ENCODE data around the gene ELAC1.

ELAC1 gene

GRCh38 chr18:50981381-50981780 lies 13.5 kb downstream of the ELAC1 start:
- Histone ChIP-seq H3K36me3 (ENCODE audit: low read length) (no peaks in the 10 kb centered on the region), H3K4me2 (ENCODE audit: low read depth, low read length, poor library complexity, severe bottlenecking) (no peak overlapping the region), H4K20me1 (ENCODE audit: low read depth, low read length) (no peaks in the 10 kb centered on the region), H3K9ac (ENCODE audit: low read length) (no peak overlapping the region), H3F3A (ENCODE audit: insufficient read depth) (no peaks in the 10 kb centered on the region), H3K4me3 (ENCODE audit: insufficient read depth, low read length, poor library complexity, severe bottlenecking) (no peak overlapping the region), H3K9me2 (replicated peaks; ENCODE audit: insufficient read depth, low read length) (no peaks in the 10 kb centered on the region), H3K9me3 (ENCODE audit: insufficient read depth, low read length) (peaks cover 9% of the 10 kb centered on the region; the same call in 1 of the 2 replicates), H3K79me2 (ENCODE audit: insufficient read depth, low read length) (no peaks in the 10 kb centered on the region), H3K27me3 (ENCODE audit: low read length) (no peaks in the 10 kb centered on the region), H2AFZ (ENCODE audit: low read depth, low read length, severe bottlenecking) (no peak overlapping the region), H3K27ac (ENCODE audit: low read depth, low read length) (no peak overlapping the region)
- TF ChIP-seq EZH2phosphoT487 (conservative IDR thresholded peaks at IDR 0.05; ENCODE audit: low read length), result no peak
- TF ChIP-seq CTCF (IDR thresholded peaks at IDR 0.05; ENCODE audit: insufficient read depth, low read length, poor library complexity, severe bottlenecking), result no peak

- H3K9me3 ChIP-seq (ENCODE audit: insufficient read depth, low read length), result peaks cover 4% of the 10 kb centered on the region; the same call in 1 of the 2 replicates
- H2AFZ ChIP-seq (ENCODE audit: low read depth, low read length, severe bottlenecking), result no peak overlapping the region
- H3F3A ChIP-seq (ENCODE audit: insufficient read depth), result no peaks in the 10 kb centered on the region
- no peak for TF ChIP-seq CTCF (IDR thresholded peaks at IDR 0.05; ENCODE audit: insufficient read depth, low read length, poor library complexity, severe bottlenecking)
- no peak for TF ChIP-seq EZH2phosphoT487 (conservative IDR thresholded peaks at IDR 0.05; ENCODE audit: low read length)
- H3K27ac ChIP-seq (ENCODE audit: low read depth, low read length), result no peak overlapping the region
- H4K20me1 ChIP-seq (ENCODE audit: low read depth, low read length), result no peaks in the 10 kb centered on the region
- no peak overlapping the region for H3K4me3 ChIP-seq (ENCODE audit: insufficient read depth, low read length, poor library complexity, severe bottlenecking)
- H3K36me3 ChIP-seq (ENCODE audit: low read length), result no peaks in the 10 kb centered on the region
- no peaks in the 10 kb centered on the region for H3K9me2 ChIP-seq (replicated peaks; ENCODE audit: insufficient read depth, low read length)
- H3K9ac ChIP-seq (ENCODE audit: low read length), result no peak overlapping the region
- no peaks in the 10 kb centered on the region for H3K79me2 ChIP-seq (ENCODE audit: insufficient read depth, low read length)
- H3K27me3 ChIP-seq (ENCODE audit: low read length), result no peaks in the 10 kb centered on the region
- H3K4me2 ChIP-seq (ENCODE audit: low read depth, low read length, poor library complexity, severe bottlenecking), result no peak overlapping the region
These were observed 14.4 kb downstream of the ELAC1 start for GRCh38 chr18:50982086-50982801.

GRCh38 chr18:50982802-50983179 lies 15.0 kb downstream of the ELAC1 start:
- Histone ChIP-seq H3K27me3 (ENCODE audit: low read length) (no peaks in the 10 kb centered on the region), H3K36me3 (ENCODE audit: low read length) (no peaks in the 10 kb centered on the region), H3F3A (ENCODE audit: insufficient read depth) (no peaks in the 10 kb centered on the region), H3K9me2 (replicated peaks; ENCODE audit: insufficient read depth, low read length) (no peaks in the 10 kb centered on the region), H4K20me1 (ENCODE audit: low read depth, low read length) (no peaks in the 10 kb centered on the region), H3K79me2 (ENCODE audit: insufficient read depth, low read length) (no peaks in the 10 kb centered on the region), H2AFZ (ENCODE audit: low read depth, low read length, severe bottlenecking) (no peak overlapping the region), H3K27ac (ENCODE audit: low read depth, low read length) (no peak overlapping the region), H3K4me2 (ENCODE audit: low read depth, low read length, poor library complexity, severe bottlenecking) (no peak overlapping the region), H3K4me3 (ENCODE audit: insufficient read depth, low read length, poor library complexity, severe bottlenecking) (no peak overlapping the region), H3K9ac (ENCODE audit: low read length) (no peak overlapping the region), H3K9me3 (ENCODE audit: insufficient read depth, low read length) (no peaks in the 10 kb centered on the region)
- peak; percentile 21 for TF ChIP-seq CTCF (IDR thresholded peaks at IDR 0.05; ENCODE audit: insufficient read depth, low read length, poor library complexity, severe bottlenecking)
- TF ChIP-seq EZH2phosphoT487 (conservative IDR thresholded peaks at IDR 0.05; ENCODE audit: low read length), result no peak

Data from SU-DHL-6 (cell line).